ENCODE data around the gene ACKR2.

ACKR2 gene

DNA sequence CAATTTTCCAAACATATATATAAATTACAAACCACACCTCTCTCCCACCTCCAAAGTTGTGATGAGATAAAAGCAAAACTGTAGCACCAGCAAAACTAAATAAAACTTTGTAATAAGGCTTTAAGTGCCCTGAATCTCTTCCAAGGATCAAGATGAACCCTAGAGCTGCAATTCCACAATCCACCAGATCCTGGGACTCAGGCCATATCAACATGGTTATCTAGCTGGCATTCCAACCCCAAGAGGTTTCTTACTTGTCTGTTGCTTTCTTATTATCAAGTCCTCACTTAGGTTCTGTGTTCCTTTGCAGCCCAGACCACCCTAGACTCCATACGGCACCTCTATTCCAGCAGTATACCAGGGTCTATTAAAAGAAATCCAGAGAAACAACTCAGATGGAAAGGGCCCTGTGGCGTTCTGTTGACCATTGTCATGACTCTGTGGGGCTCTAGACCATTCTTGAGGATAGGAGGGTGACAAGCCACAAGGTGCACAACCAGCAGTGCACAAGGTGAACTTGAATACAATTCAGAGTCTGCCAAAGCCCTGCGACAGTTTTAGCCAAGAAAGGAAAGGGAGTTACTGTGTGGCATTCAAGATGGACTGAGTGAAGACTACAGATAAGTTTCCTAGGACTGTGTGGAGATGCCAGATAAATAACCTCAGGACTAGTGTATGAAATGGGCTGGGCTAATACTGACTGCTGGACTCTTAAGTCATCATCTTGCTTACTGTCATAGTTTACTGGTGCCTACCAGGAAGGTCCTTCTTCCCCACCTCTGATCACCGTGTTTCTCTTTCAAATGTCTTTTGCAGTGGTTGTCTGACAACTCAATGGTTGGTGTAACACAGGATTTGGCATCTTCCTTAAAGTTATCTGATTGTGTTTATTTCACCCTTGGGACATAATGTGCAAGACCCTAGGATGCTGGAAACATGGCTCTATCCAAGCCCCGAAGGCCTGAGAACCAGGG lies 27.2 kb downstream of the ACKR2 start:
- DNase-seq (ENCODE audit: low spot score) = no peak
- TF ChIP-seq, protein P1, sequence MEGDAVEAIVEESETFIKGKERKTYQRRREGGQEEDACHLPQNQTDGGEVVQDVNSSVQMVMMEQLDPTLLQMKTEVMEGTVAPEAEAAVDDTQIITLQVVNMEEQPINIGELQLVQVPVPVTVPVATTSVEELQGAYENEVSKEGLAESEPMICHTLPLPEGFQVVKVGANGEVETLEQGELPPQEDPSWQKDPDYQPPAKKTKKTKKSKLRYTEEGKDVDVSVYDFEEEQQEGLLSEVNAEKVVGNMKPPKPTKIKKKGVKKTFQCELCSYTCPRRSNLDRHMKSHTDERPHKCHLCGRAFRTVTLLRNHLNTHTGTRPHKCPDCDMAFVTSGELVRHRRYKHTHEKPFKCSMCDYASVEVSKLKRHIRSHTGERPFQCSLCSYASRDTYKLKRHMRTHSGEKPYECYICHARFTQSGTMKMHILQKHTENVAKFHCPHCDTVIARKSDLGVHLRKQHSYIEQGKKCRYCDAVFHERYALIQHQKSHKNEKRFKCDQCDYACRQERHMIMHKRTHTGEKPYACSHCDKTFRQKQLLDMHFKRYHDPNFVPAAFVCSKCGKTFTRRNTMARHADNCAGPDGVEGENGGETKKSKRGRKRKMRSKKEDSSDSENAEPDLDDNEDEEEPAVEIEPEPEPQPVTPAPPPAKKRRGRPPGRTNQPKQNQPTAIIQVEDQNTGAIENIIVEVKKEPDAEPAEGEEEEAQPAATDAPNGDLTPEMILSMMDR (IDR thresholded peaks at IDR 0.05; ENCODE audit: borderline replicate concordance, control extremely low read depth, extremely low read depth, insufficient read depth, missing control alignments) = no peak
- in situ Hi-C loops (cut with MboI; ENCODE audit: low sequenced_read_pairs, unreplicated experiment) = no loop called here

DNA sequence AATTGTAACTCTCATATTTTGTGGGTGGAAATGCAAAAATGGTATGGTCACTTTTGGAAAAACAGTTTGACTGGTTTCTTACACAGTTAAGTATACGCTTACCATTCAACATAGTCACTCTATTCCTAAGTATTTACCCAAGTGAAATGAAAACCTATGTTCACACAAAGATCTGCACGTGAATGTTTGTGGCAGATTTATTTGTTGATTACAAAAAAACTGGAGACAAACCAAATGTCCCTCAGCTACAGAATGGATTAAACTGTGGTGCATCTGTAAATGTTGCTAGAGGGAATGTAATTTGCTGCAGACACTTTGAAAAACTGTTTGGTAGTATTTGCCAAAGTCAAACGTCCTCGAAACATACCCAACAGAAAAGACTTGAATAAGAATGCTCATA lies 29.3 kb downstream of the ACKR2 start:
- in situ Hi-C loops (cut with MboI; ENCODE audit: low sequenced_read_pairs, unreplicated experiment) = no loop called here
- TF ChIP-seq, protein P1 (IDR thresholded peaks at IDR 0.05; ENCODE audit: borderline replicate concordance, control extremely low read depth, extremely low read depth, insufficient read depth, missing control alignments) = no peak

DNA sequence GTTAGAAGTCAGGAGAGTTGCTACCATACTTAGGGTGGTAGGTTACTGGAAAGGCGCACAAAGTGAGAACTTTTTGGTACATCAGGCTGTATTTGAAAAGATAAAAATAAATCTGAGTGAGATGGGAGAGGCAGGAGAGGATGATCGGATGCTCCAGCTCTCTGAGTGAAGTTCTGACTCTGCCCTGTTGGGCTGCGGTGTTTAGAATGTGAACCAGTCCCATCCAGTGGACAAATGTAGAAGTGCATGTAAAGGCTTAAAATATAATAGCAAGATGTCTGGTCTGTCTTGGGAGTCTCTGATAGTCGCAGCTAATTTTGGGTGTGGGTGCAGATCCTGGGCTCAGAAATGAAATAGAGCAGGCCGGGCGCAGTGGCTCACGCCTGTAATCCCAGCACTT lies 30.4 kb downstream of the ACKR2 start:
- TF ChIP-seq, protein P1 (IDR thresholded peaks at IDR 0.05; ENCODE audit: borderline replicate concordance, control extremely low read depth, extremely low read depth, insufficient read depth, missing control alignments) = peak; percentile 54

More for the DNA sequence above, 29.3 kb downstream of the ACKR2 start:
- DNase-seq (ENCODE audit: low spot score) = no peak

DNA sequence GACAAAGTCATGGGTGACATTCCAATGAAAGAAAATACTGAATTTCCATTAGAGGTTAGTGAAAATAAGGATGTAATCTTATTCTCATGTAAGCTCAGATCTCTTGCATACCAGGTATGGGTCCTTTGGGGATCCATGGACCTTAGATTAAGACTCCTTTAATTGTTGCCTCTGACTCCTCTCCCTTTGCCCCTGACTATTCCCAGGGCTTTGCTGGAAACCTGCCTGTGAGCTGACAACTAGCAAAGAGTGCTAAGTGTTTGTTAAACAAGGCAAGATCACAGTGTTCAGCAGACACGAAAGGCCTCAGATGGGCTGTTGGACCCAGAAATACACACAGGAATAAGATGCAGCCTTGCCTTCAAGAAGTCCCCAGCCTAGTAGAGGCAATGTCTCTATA lies 32.1 kb downstream of the ACKR2 start:
- in situ Hi-C loops (cut with MboI; ENCODE audit: low sequenced_read_pairs, unreplicated experiment) = no loop called here
- TF ChIP-seq, protein P1 (IDR thresholded peaks at IDR 0.05; ENCODE audit: borderline replicate concordance, control extremely low read depth, extremely low read depth, insufficient read depth, missing control alignments) = no peak
- DNase-seq (ENCODE audit: low spot score) = no peak

More for the DNA sequence above, 30.4 kb downstream of the ACKR2 start:
- in situ Hi-C loops (cut with MboI; ENCODE audit: low sequenced_read_pairs, unreplicated experiment) = no loop called here
- DNase-seq (ENCODE audit: low spot score) = peak; percentile 64

DNA sequence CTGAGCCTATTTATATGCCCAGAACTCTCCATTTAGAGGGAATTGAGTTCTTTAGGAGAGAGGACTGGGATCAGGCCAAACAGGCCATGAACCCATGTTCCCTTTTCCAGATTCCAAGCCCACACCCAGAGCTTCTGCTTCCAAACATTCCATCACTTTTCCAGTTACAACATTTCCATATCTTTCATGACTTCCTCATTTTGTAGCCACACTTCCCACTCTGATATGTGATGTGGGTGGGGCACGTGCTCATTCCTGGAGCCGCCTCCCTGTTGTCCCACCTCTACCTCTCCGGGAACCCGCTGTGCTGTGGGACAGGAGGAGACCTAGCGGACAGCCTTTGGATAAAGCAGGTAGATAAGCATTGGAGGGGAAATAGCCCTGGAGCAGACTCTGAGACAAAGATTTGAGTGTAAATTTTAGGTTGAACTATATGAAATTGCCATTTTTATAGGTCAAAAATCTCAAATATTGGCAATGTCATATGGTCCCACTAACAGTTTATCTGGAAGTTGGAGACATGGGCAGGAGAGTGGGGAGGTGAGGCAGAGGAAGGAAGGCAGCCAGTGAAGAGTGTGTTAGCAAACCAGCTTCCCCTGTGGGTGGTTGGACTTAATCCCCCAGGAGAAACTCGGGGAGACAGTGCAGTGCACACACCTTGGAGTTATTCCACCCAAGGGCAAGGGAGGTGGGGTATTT lies 34.6 kb downstream of the ACKR2 start:
- no peak for DNase-seq (ENCODE audit: low spot score)
- in situ Hi-C loops (cut with MboI; ENCODE audit: low sequenced_read_pairs, unreplicated experiment) = no loop called here
- TF ChIP-seq, protein P1 (IDR thresholded peaks at IDR 0.05; ENCODE audit: borderline replicate concordance, control extremely low read depth, extremely low read depth, insufficient read depth, missing control alignments) = no peak

DNA sequence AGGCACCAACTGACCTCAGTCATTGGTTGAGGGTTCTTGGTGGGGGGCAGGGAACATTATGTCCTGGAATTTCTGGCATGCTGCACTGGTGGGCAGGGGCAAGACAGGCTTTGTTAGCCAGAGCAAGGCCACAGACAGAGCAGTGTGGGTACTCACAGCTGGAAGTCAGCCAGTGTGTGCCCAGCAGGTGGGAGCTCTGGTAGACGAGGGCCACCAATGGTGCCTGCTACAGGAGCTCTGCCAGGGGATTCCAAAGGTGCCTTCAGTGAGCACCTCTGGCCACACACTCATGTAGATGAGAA lies 35.1 kb downstream of the ACKR2 start:
- TF ChIP-seq, protein P1 (IDR thresholded peaks at IDR 0.05; ENCODE audit: borderline replicate concordance, control extremely low read depth, extremely low read depth, insufficient read depth, missing control alignments) = no peak
- DNase-seq (ENCODE audit: low spot score) = no peak
- in situ Hi-C loops (cut with MboI; ENCODE audit: low sequenced_read_pairs, unreplicated experiment) = no loop called here

Data from GM13976 (cell line).